Osteocyte (in vitro differentiated cells): Measurements from ENCODE around the gene PLXNA2. TPM values are rescaled to one million over a fixed set of nuclear protein-coding genes. Genes with fewer than 3 reads are reported as not detected.

ENCODE experiments used
- DNase-seq: peaks from one replicate; pipeline ENCODE4 v3.0.0; 2021; ENCODE audit warnings: mixed read lengths; ENCODE audit not compliant: unreplicated experiment; ENCODE audit errors: extremely low spot score
- H3K27ac Mint-ChIP-seq: one replicate; pipeline ENCODE4 v1.8.0; 2021; ENCODE audit warnings: mild to moderate bottlenecking, mixed read lengths; ENCODE audit not compliant: unreplicated experiment
- H3K27me3 Mint-ChIP-seq: one replicate; pipeline ENCODE4 v1.8.0; 2021; ENCODE audit warnings: mixed read lengths; ENCODE audit not compliant: unreplicated experiment
- H3K36me3 Mint-ChIP-seq: one replicate; pipeline ENCODE4 v1.8.0; 2021; ENCODE audit warnings: mixed read lengths; ENCODE audit not compliant: unreplicated experiment
- H3K4me1 Mint-ChIP-seq: one replicate; pipeline ENCODE4 v1.8.0; 2021; ENCODE audit warnings: mixed read lengths; ENCODE audit not compliant: unreplicated experiment
- H3K4me3 Mint-ChIP-seq: one replicate; pipeline ENCODE4 v1.8.0; 2021; ENCODE audit warnings: mild to moderate bottlenecking, moderate library complexity, mixed read lengths; ENCODE audit not compliant: unreplicated experiment
- H3K9me3 Mint-ChIP-seq: one replicate; pipeline ENCODE4 v1.8.0; 2021; ENCODE audit warnings: mixed read lengths; ENCODE audit not compliant: unreplicated experiment
- total RNA-seq: library from RNA; stranded (reverse); gene quantifications from 2 replicates; pipeline ENCODE4 v1.2.1, GENCODE V29; 2021
- TF ChIP-seq, protein P1 (sequence below): fragments of 200-600 bp; sonication (generic); IDR thresholded peaks from 2 replicates; pipeline ENCODE4 v1.5.0; 2021; ENCODE audit warnings: antibody characterized with exemption, mild to moderate bottlenecking, moderate library complexity

PLXNA2 gene
- total RNA-seq, 1 donor from 2014 or later: 19.5 TPM

DNA sequence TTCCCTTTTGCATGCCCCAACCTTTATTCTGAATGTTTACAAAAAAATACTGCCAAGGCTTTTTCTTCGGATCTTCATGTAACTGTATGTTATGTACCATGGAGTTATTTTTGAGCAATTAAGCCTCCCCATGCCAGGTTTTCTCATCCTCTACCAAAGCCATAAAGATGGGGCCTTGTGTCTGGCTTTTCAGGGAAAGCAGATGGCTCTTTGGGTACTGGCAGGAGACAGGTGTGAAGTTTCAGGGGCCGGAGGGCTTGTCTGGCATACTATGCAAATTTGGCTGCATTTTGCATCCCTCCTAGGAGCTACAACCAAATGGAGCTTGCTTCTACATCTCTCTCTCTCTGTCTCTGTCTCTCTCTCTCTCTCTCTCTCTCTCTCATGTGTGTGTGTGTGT, 28.1 kb upstream of the PLXNA2 start:
- no peaks in the 10 kb centered on the region for H3K9me3 Mint-ChIP-seq
- no peak overlapping the region for H3K27ac Mint-ChIP-seq

DNA sequence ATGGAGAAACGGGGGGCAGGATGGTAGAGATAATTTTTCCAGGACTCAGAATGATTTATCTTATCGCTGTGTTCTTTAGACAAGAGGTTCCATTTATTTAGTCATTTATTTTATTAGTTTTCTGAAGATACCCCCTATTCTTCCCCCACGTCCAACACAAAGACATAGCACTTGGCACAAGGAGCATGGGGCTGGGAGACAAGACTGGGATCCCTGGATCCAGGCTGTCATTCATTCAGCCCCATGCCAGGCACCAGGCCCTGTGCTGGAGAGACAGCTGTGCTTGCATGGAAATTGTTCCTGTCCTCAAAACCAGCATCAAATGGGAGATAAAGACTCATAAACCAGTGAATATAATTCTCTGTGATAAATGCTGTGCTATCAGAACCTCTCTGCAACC, 27.1 kb upstream of the PLXNA2 start:
- Mint-ChIP-seq H3K36me3 (no peaks in the 10 kb centered on the region), H3K4me1 (no peaks in the 10 kb centered on the region), H3K27ac (no peak overlapping the region), H3K9me3 (no peaks in the 10 kb centered on the region), H3K27me3 (peaks cover 84% of the 10 kb centered on the region), H3K4me3 (no peak overlapping the region)
- no peak for DNase-seq
- TF ChIP-seq, protein P1, sequence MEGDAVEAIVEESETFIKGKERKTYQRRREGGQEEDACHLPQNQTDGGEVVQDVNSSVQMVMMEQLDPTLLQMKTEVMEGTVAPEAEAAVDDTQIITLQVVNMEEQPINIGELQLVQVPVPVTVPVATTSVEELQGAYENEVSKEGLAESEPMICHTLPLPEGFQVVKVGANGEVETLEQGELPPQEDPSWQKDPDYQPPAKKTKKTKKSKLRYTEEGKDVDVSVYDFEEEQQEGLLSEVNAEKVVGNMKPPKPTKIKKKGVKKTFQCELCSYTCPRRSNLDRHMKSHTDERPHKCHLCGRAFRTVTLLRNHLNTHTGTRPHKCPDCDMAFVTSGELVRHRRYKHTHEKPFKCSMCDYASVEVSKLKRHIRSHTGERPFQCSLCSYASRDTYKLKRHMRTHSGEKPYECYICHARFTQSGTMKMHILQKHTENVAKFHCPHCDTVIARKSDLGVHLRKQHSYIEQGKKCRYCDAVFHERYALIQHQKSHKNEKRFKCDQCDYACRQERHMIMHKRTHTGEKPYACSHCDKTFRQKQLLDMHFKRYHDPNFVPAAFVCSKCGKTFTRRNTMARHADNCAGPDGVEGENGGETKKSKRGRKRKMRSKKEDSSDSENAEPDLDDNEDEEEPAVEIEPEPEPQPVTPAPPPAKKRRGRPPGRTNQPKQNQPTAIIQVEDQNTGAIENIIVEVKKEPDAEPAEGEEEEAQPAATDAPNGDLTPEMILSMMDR: no peak

More for the DNA sequence above, 28.1 kb upstream of the PLXNA2 start:
- TF ChIP-seq, protein P1: no peak
- H3K4me1 Mint-ChIP-seq: no peaks in the 10 kb centered on the region
- peaks cover 84% of the 10 kb centered on the region for H3K27me3 Mint-ChIP-seq
- no peaks in the 10 kb centered on the region for H3K36me3 Mint-ChIP-seq
- no peak overlapping the region for H3K4me3 Mint-ChIP-seq
- no peak for DNase-seq

DNA sequence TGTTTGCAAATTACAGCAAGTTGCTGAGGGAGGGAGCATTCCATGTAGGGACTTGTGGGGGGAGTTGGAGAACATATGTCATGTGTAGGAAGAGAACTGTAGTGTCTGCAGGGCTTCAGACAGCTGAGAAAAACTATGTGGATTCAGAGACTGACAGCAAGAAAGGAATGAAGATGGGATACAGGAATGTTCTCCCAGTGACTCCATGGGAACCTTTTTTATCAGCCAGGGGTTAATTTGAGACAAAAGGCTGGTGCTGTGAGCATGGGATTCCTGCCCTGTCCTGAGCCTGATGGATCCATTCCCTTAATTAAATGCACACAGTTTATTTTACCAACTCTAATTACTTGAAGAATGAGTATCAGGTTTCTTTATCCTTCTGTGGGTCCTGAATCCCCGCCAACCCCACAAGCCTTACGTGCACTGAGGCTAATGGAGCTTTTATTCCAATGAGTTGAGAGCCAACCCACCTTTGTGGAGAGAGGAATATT, 26.5 kb upstream of the PLXNA2 start:
- DNase-seq: no peak
- Mint-ChIP-seq H3K36me3 (no peaks in the 10 kb centered on the region), H3K4me1 (no peaks in the 10 kb centered on the region), H3K9me3 (no peaks in the 10 kb centered on the region), H3K27ac (no peak overlapping the region), H3K27me3 (peaks cover 79% of the 10 kb centered on the region), H3K4me3 (no peak overlapping the region)
- TF ChIP-seq, protein P1: no peak

DNA sequence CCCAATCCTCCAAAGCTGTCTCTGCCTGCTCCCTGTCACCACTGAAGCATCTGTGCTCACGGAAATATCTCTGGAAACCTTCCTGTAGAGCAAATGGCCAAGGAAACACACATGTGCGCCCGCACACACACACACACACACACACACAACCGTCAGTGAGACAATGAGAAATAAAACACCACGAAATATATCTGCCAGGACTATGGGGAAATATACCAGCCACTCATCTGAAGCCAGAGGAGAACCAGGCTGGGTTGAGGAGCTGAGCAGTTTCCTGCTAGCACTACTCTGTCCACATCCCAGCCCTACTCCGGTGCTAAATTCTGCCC, 25.1 kb upstream of the PLXNA2 start:
- Mint-ChIP-seq H3K4me3 (no peak overlapping the region), H3K27ac (no peak overlapping the region), H3K4me1 (peaks cover 4% of the 10 kb centered on the region), H3K9me3 (no peaks in the 10 kb centered on the region), H3K27me3 (peaks cover 78% of the 10 kb centered on the region), H3K36me3 (no peaks in the 10 kb centered on the region)
- DNase-seq: no peak
- TF ChIP-seq, protein P1: no peak

DNA sequence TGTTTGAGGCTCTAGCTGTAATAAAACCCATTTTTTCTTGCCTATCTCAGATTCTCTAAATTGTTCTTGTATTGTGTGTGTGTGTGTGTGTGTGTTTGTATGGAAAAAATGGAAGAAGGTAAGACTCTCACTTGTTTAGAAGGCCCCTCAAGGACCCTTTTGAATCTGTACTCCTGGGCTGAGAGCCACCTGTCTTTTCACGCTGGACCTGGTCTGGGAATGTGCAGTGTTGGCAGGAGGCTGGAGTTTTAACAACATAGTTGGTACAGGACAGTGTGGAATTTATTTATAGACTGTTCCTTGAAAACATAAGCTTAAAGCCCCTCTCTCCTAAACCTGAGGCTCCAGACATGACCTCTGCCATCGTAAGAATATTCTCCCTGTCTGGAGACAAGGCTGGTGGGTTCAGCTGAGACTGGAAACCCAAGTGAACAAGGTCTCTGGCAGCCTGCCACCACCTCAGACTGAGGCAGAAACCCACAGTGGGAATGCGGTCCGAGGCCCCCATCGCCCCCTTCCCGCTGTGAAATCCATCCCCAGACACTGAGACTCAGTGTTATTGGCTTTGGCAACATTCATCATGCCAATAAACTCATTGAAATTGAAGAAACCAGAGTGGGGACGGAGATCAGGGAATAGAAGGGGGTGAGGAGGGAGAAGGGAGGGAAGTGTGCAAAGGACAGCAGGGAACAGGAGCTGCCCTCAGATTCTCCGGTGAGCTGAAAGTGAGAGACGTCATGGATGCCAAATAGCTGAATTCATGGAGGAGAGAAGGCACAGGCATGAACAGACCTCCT, 24.6 kb upstream of the PLXNA2 start:
- Mint-ChIP-seq H3K4me3 (no peak overlapping the region), H3K9me3 (no peaks in the 10 kb centered on the region), H3K27ac (no peak overlapping the region), H3K36me3 (no peaks in the 10 kb centered on the region), H3K27me3 (peaks cover 81% of the 10 kb centered on the region), H3K4me1 (peaks cover 6% of the 10 kb centered on the region)
- no peak for DNase-seq
- TF ChIP-seq, protein P1: no peak
